GM18498 (cell line): ENCODE results near the gene RAB33B.

ENCODE experiments used
- ATAC-seq: cut with Tn5 transposase; IDR thresholded peaks from one replicate; pipeline ENCODE4 v1.9.1; 2021; ENCODE audit warnings: mild to moderate bottlenecking, moderate library complexity; ENCODE audit not compliant: unreplicated experiment

Gene RAB33B

GRCh38 chr4:139503622-139504166, 49.8 kb downstream of the RAB33B start:
- no peak for ATAC-seq

GRCh38 chr4:139506774-139507173, 52.9 kb downstream of the RAB33B start:
- no peak for ATAC-seq

- ATAC-seq = no peak
These were observed 54.8 kb downstream of the RAB33B start for GRCh38 chr4:139508581-139509237.

- ATAC-seq = no peak
These were observed 55.9 kb downstream of the RAB33B start for GRCh38 chr4:139509727-139510410.

- no peak for ATAC-seq
These were observed 57.4 kb downstream of the RAB33B start for GRCh38 chr4:139511320-139511719.

GRCh38 chr4:139514382-139515059, 60.6 kb downstream of the RAB33B start:
- no peak for ATAC-seq

GRCh38 chr4:139515531-139515958, 61.6 kb downstream of the RAB33B start:
- no peak for ATAC-seq

GRCh38 chr4:139521754-139522401, 68.0 kb downstream of the RAB33B start:
- peak; percentile 51 for ATAC-seq

GRCh38 chr4:139522457-139522856, 68.5 kb downstream of the RAB33B start:
- ATAC-seq = peak; percentile 38

GRCh38 chr4:139523076-139523475, 69.2 kb downstream of the RAB33B start:
- ATAC-seq = no peak

- ATAC-seq = peak; percentile 41
These were observed 70.2 kb downstream of the RAB33B start for GRCh38 chr4:139524062-139524631.

- peak; percentile 41 for ATAC-seq
These were observed 71.5 kb downstream of the RAB33B start for GRCh38 chr4:139525414-139525813.
